ENCODE data around the gene CEP63.

- no peak for TF ChIP-seq POLR2A (IDR thresholded peaks at IDR 0.05)
- TF ChIP-seq CTCF (IDR thresholded peaks at IDR 0.05), result no peak
Measured at GRCh38 chr3:134623615-134624245, 137.9 kb downstream of the CEP63 start.
